ENCODE results near the gene HIVEP3. TPM values are rescaled to one million over a fixed set of nuclear protein-coding genes. Genes with fewer than 3 reads are reported as not detected.
"Not testable (repeated sequence)": the region's sequence is repeated elsewhere in the genome, so short reads cannot be mapped to it uniquely, and the experiment has no call there.

HIVEP3 gene
- total RNA-seq, 1 experiment from 2014 or later, result 1.4 TPM

DNA sequence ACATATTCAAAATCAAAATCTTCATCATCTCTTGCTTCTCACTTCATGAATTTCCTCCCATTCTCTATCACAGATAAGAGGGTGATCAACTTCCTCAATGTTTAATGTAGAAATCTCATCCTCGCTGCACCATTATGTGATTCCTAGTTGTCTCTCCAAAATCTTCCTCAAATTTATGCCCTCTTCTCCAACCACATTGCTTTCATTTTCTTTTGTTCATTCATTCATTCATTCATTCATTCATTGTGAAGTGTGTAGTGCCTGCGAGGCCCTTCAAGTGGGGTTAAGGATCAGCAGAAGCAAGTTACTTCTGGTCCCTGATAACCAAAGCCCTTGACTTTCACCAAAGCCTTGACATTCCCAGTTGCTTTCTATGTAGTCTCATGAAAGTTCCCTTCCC, 33.5 kb upstream of the HIVEP3 start:
- no peak overlapping the region for H3K23ac ChIP-seq (ENCODE audit: insufficient read length, low read depth, low read length)
- no peak overlapping the region for H4K8ac ChIP-seq (replicated peaks; ENCODE audit: insufficient read length, low read depth, low read length)
- no CpG with 5 or more reads among the region's 2 CpGs for WGBS (ENCODE audit: extremely low coverage, insufficient read length, low lambda C conversion rate)
- H3K27me3 Mint-ChIP-seq (ENCODE audit: low read depth), result no peaks in the 10 kb centered on the region; the same call in 1 of the 2 replicates
- H4K20me1 ChIP-seq (ENCODE audit: control insufficient read depth, insufficient read depth, insufficient read length), result no peaks in the 10 kb centered on the region
- no peak overlapping the region for H3K18ac ChIP-seq (ENCODE audit: insufficient read length, low read depth, low read length)
- no peaks in the 10 kb centered on the region for H3K23me2 ChIP-seq (ENCODE audit: insufficient read length, low read depth, low read length, poor library complexity, severe bottlenecking)
- H3K27ac Mint-ChIP-seq, result no peak overlapping the region
- H2BK5ac ChIP-seq (ENCODE audit: insufficient read length, low read length), result no peak overlapping the region
- H3K4me1 Mint-ChIP-seq, result peaks cover 21 to 24% of the 10 kb centered on the region in 2 experiments
- no peak overlapping the region for H3K9ac ChIP-seq (ENCODE audit: extremely low read depth, insufficient read length, low read length)
- H4K5ac ChIP-seq (ENCODE audit: insufficient read length, low read depth, low read length), result no peak overlapping the region
- DNase-seq, result no peak
- no peak overlapping the region for H3T11ph ChIP-seq (ENCODE audit: low read length)
- TF ChIP-seq, protein P1, sequence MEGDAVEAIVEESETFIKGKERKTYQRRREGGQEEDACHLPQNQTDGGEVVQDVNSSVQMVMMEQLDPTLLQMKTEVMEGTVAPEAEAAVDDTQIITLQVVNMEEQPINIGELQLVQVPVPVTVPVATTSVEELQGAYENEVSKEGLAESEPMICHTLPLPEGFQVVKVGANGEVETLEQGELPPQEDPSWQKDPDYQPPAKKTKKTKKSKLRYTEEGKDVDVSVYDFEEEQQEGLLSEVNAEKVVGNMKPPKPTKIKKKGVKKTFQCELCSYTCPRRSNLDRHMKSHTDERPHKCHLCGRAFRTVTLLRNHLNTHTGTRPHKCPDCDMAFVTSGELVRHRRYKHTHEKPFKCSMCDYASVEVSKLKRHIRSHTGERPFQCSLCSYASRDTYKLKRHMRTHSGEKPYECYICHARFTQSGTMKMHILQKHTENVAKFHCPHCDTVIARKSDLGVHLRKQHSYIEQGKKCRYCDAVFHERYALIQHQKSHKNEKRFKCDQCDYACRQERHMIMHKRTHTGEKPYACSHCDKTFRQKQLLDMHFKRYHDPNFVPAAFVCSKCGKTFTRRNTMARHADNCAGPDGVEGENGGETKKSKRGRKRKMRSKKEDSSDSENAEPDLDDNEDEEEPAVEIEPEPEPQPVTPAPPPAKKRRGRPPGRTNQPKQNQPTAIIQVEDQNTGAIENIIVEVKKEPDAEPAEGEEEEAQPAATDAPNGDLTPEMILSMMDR (conservative IDR thresholded peaks at IDR 0.05), result no peak
- no peaks in the 10 kb centered on the region for H3K79me1 ChIP-seq (ENCODE audit: insufficient read depth, low read depth, low read length, poor library complexity, severe bottlenecking)
- H4K91ac ChIP-seq (ENCODE audit: insufficient read length, low read depth, low read length), result no peak overlapping the region
- peaks cover 0 to 15% (median 12%) of the 10 kb centered on the region in 3 experiments; a peak in 5 of 7 replicates for H3K36me3 Mint-ChIP-seq (ENCODE audit: insufficient read depth in 1 of 3, low read depth in 3 of 3)
- H2AK5ac ChIP-seq (ENCODE audit: insufficient read length, low read length), result no peak overlapping the region
- no peak overlapping the region for H2BK12ac ChIP-seq (ENCODE audit: insufficient read length, low read depth, low read length)
- no peak overlapping the region for H2AFZ ChIP-seq (ENCODE audit: low read length)
- no peak overlapping the region for H3K14ac ChIP-seq (ENCODE audit: insufficient read depth, low read length)
- H3K56ac ChIP-seq (ENCODE audit: insufficient read length, low read depth, low read length), result no peak overlapping the region
- no peaks in the 10 kb centered on the region for H3K9me3 ChIP-seq (ENCODE audit: control insufficient read depth, low read depth, low read length)
- H2BK120ac ChIP-seq (ENCODE audit: low read depth, low read length, poor library complexity, severe bottlenecking), result no peak overlapping the region
- H2BK15ac ChIP-seq (ENCODE audit: low read depth, low read length), result no peak overlapping the region
- H3K4me3 Mint-ChIP-seq, result no peak overlapping the region
- H2BK20ac ChIP-seq (ENCODE audit: low read depth, low read length, poor library complexity, severe bottlenecking), result no peak overlapping the region
- no peaks in the 10 kb centered on the region; the same call in 1 of the 2 replicates for H3K27me3 ChIP-seq (ENCODE audit: insufficient read depth, low read length)
- H3K4ac ChIP-seq (ENCODE audit: low read depth, low read length), result no peak overlapping the region
- H3K4me1 ChIP-seq (ENCODE audit: insufficient read depth, low read length), result peaks cover 2% of the 10 kb centered on the region; the same call in 1 of the 2 replicates
- H3K27ac ChIP-seq (ENCODE audit: insufficient read length, low read depth, low read length), result no peak overlapping the region
- peaks cover 12 to 16% of the 10 kb centered on the region in 2 experiments for H3K9me3 Mint-ChIP-seq
- no peaks in the 10 kb centered on the region for H3K79me2 ChIP-seq (ENCODE audit: insufficient read depth, low read length)
- H3K4me2 ChIP-seq (ENCODE audit: insufficient read depth, insufficient read length, low read length), result no peak overlapping the region

DNA sequence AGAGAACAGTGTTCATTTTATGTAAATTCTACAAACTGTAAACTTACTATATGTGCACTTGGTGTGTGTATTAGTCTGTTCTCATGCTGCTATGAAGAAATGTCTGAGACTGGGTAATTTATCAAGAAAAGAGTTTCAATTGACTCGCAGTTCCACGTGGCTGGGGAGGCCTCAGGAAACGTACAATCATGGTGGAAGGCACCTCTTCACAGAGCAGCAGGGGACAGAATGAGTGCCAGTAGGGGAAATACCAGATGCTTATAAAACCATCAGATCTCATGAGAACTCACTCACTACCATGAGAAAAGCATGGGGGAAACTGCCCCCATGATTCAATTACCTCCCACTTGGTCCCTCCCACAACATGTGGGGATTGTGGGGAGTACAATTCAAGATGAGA, 32.8 kb upstream of the HIVEP3 start:
- H3K14ac ChIP-seq (ENCODE audit: insufficient read depth, low read length); H3K9me3 ChIP-seq (ENCODE audit: control insufficient read depth, low read depth, low read length); H2AFZ ChIP-seq (ENCODE audit: low read length); H2AK5ac ChIP-seq (ENCODE audit: insufficient read length, low read length); H4K8ac ChIP-seq (replicated peaks; ENCODE audit: insufficient read length, low read depth, low read length); H3K23ac ChIP-seq (ENCODE audit: insufficient read length, low read depth, low read length); H3K4me2 ChIP-seq (ENCODE audit: insufficient read depth, insufficient read length, low read length); H2BK5ac ChIP-seq (ENCODE audit: insufficient read length, low read length); H3K4me1 ChIP-seq (ENCODE audit: insufficient read depth, low read length); DNase-seq; H2BK20ac ChIP-seq (ENCODE audit: low read depth, low read length, poor library complexity, severe bottlenecking); H3K9ac ChIP-seq (ENCODE audit: extremely low read depth, insufficient read length, low read length); H3K79me1 ChIP-seq (ENCODE audit: insufficient read depth, low read depth, low read length, poor library complexity, severe bottlenecking); H3K27me3 ChIP-seq (ENCODE audit: insufficient read depth, low read length); H2BK15ac ChIP-seq (ENCODE audit: low read depth, low read length); H3K23me2 ChIP-seq (ENCODE audit: insufficient read length, low read depth, low read length, poor library complexity, severe bottlenecking); H3K4me3 Mint-ChIP-seq; H2BK120ac ChIP-seq (ENCODE audit: low read depth, low read length, poor library complexity, severe bottlenecking); H3K27me3 Mint-ChIP-seq (ENCODE audit: low read depth); H3T11ph ChIP-seq (ENCODE audit: low read length); H3K27ac Mint-ChIP-seq; H3K27ac ChIP-seq (ENCODE audit: insufficient read length, low read depth, low read length); H3K18ac ChIP-seq (ENCODE audit: insufficient read length, low read depth, low read length); H2BK12ac ChIP-seq (ENCODE audit: insufficient read length, low read depth, low read length); H4K91ac ChIP-seq (ENCODE audit: insufficient read length, low read depth, low read length); H4K5ac ChIP-seq (ENCODE audit: insufficient read length, low read depth, low read length); H3K4ac ChIP-seq (ENCODE audit: low read depth, low read length); H3K56ac ChIP-seq (ENCODE audit: insufficient read length, low read depth, low read length); H3K79me2 ChIP-seq (ENCODE audit: insufficient read depth, low read length); H4K20me1 ChIP-seq (ENCODE audit: control insufficient read depth, insufficient read depth, insufficient read length): not testable (repeated sequence)
- Mint-ChIP-seq H3K36me3 (ENCODE audit: insufficient read depth in 1 of 3, low read depth in 3 of 3) (peaks cover 0 to 15% (median 12%) of the 10 kb centered on the region in 3 experiments; a peak in 5 of 7 replicates), H3K9me3 (peaks cover 12 to 16% of the 10 kb centered on the region in 2 experiments), H3K4me1 (peaks cover 21 to 24% of the 10 kb centered on the region in 2 experiments)
- no CpG with 5 or more reads among the region's 3 CpGs for WGBS (ENCODE audit: extremely low coverage, insufficient read length, low lambda C conversion rate)

Data from H9 (cell line).